ENCODE measurements around the gene UNC13A.

Gene UNC13A

DNA sequence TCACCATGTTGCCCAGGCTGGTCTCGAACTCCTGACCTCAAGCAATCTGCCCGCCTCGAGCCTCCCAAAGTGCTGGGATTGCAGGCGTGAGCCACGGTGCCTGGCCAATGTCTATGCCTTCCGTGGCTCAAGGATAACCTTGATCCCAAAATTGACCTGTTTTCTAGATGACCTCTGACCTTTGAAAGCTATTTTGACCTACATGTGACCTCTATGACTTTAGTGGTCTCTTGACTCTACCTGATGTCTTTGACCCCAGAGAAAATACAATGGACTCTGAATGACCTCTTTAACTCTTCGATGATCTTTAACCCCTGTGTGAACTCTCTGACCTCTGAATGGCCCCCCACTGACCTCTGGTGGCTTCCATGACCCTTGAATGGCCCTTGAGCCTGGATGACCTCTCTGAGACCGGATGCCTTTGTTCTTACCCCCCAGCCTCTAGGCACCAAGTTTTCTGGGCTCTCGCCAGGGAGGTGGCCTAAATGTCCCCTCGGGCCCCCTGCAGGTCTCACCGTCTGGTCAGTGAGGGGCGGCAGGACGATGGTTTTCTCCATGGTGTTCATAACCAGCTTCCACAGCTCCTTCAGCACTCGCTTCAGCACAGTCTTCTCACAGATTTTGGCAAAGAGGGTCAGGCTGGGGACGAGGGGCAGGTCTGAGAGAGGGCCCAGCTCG, 63.7 kb downstream of the UNC13A start:
- DNase-seq: no peak

- no peak for DNase-seq
Observed at GRCh38 chr19:17623224-17623935, 64.8 kb downstream of the UNC13A start.

GRCh38 chr19:17620696-17621095, 67.5 kb downstream of the UNC13A start:
- no peak for DNase-seq

GRCh38 chr19:17618936-17619335, 69.2 kb downstream of the UNC13A start:
- peak; percentile 9 for DNase-seq

- DNase-seq: no peak
Observed at GRCh38 chr19:17618281-17618903, 69.8 kb downstream of the UNC13A start.

GRCh38 chr19:17617807-17618192, 70.4 kb downstream of the UNC13A start:
- no peak for DNase-seq

DNA sequence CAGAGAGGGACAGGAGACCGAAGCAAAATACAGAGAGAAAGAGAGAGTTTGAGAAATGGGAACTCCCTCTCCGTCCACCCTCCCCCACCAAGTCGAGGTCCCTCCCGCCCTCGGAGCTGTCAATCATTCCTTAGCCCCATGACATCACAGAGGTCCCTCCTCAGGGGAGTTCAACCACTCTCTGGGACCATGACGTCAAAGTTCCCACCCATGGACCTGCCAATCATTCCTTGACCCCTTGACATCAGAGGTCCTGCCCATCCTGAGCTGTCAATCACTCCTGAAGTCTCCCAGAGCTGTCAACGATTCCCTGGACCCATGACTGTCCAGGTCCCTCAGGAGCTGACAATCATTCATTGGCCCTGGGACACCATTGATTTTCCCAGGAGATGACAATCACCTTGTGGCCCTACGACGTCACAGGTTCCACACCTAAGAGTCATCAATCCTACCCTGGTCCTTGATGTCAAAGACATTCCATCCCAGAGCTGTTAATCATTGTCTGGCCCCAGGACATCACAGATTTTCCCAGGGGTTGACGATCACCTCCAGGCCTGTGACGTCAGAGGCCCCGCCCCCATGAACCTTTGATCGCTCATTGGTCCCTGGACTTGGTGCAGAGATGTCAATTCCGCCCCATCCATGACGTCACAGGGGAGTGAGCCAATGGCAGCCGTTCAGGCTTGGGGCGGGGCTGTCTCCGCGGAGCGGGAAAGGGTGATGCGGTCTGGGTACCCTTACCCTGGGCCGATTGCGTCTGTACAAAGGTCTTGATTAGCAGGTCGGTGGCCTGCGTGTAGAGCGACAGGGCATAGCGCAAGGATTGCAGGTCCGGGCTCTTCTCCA, 71.0 kb downstream of the UNC13A start:
- DNase-seq: peak; percentile 58

DNA sequence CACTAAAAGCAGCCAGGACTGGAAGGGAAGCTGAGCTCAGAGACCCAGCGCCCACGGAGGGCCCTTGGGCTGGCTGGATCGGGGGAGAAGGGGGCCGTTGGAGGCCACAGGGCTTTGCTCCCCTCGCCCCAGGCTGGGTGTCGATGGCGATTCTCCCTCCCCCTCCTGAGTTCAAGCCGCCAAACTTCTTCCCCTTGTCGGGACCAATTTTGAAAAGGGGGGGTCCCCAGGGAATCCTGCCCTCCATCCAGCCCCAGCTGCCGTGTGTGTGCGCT, 71.5 kb downstream of the UNC13A start:
- no peak for DNase-seq

GRCh38 chr19:17615889-17616685, 72.1 kb downstream of the UNC13A start:
- DNase-seq: peak; percentile 3

DNA sequence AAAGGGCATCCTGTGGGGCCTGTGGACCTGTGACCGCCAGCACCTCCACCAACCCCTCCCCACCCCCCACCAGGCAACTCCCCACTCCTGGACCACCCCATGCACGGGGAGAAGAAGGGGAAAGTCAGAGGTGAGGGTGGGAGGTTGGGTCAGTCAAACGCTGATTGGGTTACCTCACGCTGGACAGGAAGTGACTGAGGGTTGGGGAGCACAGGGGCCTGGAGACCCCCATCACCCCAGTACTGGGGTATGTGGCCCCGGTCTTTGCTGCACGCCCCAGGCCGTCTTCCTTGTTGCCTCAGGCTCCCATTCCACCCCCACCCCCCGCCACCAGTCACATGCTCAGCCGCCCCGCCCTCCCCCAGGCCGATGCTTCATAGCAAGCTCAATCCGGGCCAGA, 73.7 kb downstream of the UNC13A start:
- no peak for DNase-seq

- no peak for DNase-seq
Observed at GRCh38 chr19:17611462-17612244, 76.5 kb downstream of the UNC13A start.

DNA sequence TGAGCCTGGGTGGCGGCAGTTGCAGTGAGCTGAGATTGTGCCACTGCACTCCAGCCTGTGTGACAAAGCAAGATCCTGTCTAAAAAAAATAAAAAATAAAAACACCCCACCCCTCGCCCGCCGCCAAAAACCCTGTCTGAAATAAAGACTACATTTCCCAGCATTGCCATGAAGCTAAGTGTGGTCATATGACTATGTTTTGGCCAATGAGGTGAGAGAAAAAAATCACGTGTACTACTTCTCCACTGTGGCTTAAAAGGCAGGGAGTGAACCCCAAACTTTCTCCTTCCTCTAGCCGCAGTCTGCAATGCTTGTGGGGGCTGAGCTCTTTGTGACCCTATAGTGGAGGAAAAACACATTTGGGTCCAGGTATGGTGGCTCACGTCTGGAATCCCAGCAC, 77.8 kb downstream of the UNC13A start:
- DNase-seq: peak; percentile 36

DNA sequence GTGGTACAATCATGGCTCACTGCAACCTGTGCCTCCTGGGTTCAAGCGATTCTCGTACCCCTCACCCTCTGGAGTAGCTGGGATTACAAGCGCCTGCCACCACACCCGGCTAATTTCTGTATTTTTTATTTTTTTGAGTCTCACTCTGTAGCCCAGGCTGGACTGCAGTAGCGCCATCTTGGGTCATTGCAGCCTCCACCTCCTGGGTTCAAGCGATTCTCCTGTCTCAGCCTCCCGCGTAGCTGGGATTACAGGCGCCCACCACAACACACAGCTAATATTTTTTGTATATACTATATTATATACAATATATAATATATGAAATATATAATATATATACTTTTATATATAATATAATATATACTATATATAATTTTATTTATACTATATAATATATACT, 80.2 kb downstream of the UNC13A start:
- no peak for DNase-seq

DNA sequence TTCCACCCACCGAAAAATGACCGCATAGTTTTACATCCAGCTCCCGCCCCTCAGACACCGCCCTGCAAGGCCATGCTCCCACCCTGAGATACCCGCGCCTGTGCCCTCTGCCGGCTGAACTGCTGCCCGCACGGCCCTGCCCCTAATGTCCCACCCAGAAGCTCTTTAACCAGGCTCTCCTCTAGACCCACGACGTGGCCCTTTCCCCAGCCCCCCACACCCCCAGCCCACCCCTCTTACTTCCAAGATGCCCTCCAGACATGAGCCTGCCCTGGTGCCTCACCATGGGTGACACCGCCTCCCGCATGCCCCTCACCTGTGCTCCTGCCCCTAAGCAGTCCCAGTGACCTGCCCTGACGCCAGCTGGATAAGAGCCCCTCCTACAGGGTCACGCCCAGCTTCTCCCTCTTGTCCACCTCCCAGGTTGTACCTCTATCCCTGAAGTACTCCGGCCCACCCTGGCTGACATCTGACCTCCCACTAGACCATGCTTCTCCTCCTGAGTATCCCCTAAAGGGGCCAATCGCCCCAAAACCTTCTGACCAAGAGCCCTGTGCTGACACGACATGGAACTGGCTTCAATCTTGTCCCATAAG, 81.5 kb downstream of the UNC13A start:
- DNase-seq: no peak

DNA sequence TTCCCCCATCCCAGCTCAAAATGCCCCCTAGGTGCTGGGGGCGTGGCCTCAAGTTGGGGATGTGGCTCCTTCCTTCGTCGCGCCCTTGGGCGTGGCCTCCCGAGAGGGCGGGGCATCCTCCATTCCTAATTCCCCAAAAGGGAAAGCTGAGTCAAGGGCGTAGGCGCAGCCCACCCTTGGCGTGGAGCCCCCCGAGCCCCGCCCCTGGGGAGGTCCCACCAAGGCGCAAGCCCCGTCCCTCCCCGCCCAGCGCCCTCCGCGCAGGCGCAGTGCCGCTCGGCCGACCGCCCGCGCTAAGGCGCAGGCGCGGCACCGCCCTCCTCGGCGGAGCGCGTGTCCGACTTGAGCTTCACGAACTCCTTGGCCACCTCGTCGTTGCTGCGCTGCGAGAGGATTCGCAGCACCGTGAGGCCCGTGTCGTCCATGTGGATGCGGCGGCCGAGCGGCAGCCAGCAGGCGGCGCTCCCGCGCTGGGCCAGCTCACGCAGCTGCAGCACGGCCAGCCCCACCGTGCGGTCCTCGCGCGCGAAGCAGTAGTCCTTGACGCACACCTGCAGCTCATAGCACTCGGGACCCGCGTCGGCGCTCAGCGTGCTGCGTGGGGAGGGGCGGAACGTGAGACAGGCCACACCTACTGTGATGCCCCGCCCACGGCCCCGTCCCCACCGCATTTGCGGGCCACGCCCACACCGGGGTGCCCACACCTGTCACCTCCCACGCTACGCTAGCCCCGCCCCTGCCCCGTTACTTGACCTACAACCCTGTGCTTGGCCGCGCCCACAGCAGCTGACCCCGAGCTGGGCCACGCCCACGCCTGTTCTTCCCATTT, 82.2 kb downstream of the UNC13A start:
- DNase-seq: peak; percentile 89

DNA sequence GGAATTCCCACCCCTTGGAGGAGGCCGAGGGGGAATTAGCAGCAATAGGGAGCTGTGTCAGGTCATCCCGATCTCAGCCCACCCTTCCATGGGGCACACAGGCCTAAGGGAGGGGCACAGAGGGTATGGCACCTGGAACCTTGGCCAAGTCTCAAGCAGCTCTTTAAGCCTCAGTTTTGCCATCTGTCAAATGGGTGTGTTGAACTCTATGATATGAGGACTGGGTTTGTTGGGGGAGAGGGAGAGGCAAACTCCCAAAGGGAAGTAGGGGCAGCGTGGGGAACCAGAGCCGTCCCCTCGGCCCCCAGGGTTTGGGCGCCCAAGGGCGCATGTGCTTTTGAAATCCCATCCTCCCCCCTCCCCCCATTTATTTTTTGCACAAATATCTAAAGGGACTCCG, 83.0 kb downstream of the UNC13A start:
- no peak for DNase-seq

GRCh38 chr19:17604372-17605025, 83.7 kb downstream of the UNC13A start:
- no peak for DNase-seq

DNA sequence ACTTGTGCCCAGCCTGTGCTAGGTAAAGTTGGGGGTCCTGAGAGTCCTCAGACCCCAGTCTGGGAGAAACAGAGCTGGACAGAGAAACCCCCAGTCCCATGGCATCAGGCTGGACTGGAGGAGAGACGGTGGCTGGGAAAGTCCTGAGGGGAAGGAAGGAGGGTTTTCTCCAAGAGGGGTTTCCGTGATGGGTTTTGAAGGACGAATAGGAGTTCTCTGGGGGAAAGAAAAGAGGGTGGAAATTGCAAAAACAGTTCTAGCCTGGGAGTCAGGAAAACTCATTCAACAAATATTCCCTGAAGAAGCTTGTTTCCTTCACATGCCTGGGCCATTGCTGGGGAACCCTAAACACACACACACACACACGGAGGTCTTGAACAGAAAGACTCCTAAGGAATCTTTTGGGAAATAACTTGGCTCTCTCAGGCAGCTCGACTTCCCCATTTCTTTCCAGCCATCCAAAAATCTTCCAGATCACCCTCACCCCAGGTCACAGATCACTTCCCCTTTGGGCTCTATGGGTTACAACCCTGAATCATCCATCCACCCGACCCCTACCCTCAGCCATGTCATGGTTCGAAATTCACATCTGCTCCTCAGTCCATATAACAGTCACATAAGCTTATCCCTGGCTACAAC, 85.2 kb downstream of the UNC13A start:
- DNase-seq: peak; percentile 31

GRCh38 chr19:17602217-17602616, 85.9 kb downstream of the UNC13A start:
- DNase-seq: no peak

Data from inflammatory macrophage treated with lipopolysaccharide for 4 hours (primary cell).